NCI-H2171 treated with DMSO at 0.1 percent for 48 hours (cell line): ENCODE measurements around the gene KLHL2.
A peak's percentile ranks its signal among the peaks of the same experiment; 100 is the strongest.
"Not testable (repeated sequence)": the region's sequence is repeated elsewhere in the genome, so short reads cannot be mapped to it uniquely, and the experiment has no call there.

Experiments
- DNase-seq: peaks from one replicate; lab custom pipeline; 2025; lab: John Stamatoyannopoulos, UW

KLHL2 gene

GRCh38 chr4:165203541-165204461 lies 3.6 kb upstream of the KLHL2 start:
- DNase-seq = no peak

GRCh38 chr4:165204462-165204830 lies 2.9 kb upstream of the KLHL2 start:
- DNase-seq = no peak

- DNase-seq = peak; percentile 30
Measured at GRCh38 chr4:165207016-165207430, 338 bp upstream of the KLHL2 start.

- DNase-seq = peak; percentile 57
Measured at GRCh38 chr4:165208221-165208652, 876 bp downstream of the KLHL2 start.

GRCh38 chr4:165208741-165209388 lies 1.5 kb downstream of the KLHL2 start:
- DNase-seq = peak; percentile 30

- no peak for DNase-seq
Measured at GRCh38 chr4:165209796-165210195, 2.4 kb downstream of the KLHL2 start.

- no peak for DNase-seq
Measured at GRCh38 chr4:165210566-165210965, 3.2 kb downstream of the KLHL2 start.

GRCh38 chr4:165212647-165213046 lies 5.3 kb downstream of the KLHL2 start:
- not testable (repeated sequence) for DNase-seq

GRCh38 chr4:165213404-165213803 lies 6.0 kb downstream of the KLHL2 start:
- DNase-seq = not testable (repeated sequence)

- not testable (repeated sequence) for DNase-seq
Measured at GRCh38 chr4:165213991-165214709, 6.8 kb downstream of the KLHL2 start.

- DNase-seq = not testable (repeated sequence)
Measured at GRCh38 chr4:165215034-165215751, 7.8 kb downstream of the KLHL2 start.

GRCh38 chr4:165215761-165216487 lies 8.6 kb downstream of the KLHL2 start:
- not testable (repeated sequence) for DNase-seq

GRCh38 chr4:165217325-165217724 lies 10.0 kb downstream of the KLHL2 start:
- no peak for DNase-seq

- DNase-seq = not testable (repeated sequence)
Measured at GRCh38 chr4:165221306-165221705, 13.9 kb downstream of the KLHL2 start.

- DNase-seq = not testable (repeated sequence)
Measured at GRCh38 chr4:165221993-165222650, 14.8 kb downstream of the KLHL2 start.

GRCh38 chr4:165222651-165222994 lies 15.3 kb downstream of the KLHL2 start:
- DNase-seq = no peak

- DNase-seq = not testable (repeated sequence)
Measured at GRCh38 chr4:165227401-165227800, 20.0 kb downstream of the KLHL2 start.

GRCh38 chr4:165229490-165230200 lies 22.3 kb downstream of the KLHL2 start:
- DNase-seq = not testable (repeated sequence)

GRCh38 chr4:165232623-165233433 lies 25.5 kb downstream of the KLHL2 start:
- DNase-seq = not testable (repeated sequence)
